HG03571 (cell line): Measurements from ENCODE around the gene MYOF.
"Not testable (repeated sequence)": the region's sequence is repeated elsewhere in the genome, so short reads cannot be mapped to it uniquely, and the experiment has no call there.

Experiments
- ATAC-seq: cut with Tn5 transposase; IDR thresholded peaks from one replicate; pipeline ENCODE4 v1.9.1; 2021; ENCODE audit not compliant: unreplicated experiment

Gene MYOF

DNA sequence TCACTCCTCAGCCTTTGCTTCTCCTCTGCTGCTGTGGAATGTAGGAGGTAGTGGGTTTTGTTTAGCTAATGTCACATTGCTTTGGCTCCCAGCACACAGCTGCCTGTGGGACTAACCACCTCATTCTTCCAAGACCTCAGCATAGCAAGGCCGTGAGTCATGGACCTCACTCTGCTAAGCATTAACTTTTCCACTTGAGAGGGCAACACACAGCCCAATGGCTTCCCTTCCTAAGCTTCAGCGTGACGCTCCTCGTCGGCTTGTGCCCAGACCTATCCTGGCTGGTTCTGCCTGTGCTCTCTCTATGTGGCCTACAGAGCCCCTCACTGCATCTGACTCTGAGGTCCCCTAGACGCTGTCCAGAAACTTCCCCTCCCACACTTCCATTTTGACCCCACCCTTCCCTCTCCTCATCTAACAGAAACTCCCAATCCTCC, 23.3 kb downstream of the MYOF start:
- ATAC-seq, result no peak

- no peak for ATAC-seq
Observed at GRCh38 chr10:93457511-93457910, 24.6 kb downstream of the MYOF start.

DNA sequence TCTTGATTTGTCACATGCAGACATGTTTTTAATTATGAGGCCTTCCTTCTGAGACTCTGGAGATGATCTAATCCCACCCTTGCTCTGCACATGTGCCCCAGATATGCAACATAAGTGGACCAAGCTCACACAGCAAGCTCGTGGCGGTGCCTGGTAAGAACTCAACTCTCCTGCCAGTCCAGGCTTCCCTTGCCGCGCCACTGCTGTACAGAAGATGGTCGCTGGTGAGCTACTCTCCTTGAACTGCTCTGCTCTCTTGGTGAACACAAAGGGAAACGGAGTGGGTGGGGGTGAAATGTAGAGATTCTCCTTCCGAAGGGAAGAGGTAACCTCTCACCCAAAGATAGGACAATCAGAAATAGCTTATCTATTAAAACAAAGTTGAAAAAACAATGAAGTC, 25.7 kb downstream of the MYOF start:
- no peak for ATAC-seq

GRCh38 chr10:93454736-93455135, 27.4 kb downstream of the MYOF start:
- no peak for ATAC-seq

GRCh38 chr10:93454146-93454545, 28.0 kb downstream of the MYOF start:
- no peak for ATAC-seq

DNA sequence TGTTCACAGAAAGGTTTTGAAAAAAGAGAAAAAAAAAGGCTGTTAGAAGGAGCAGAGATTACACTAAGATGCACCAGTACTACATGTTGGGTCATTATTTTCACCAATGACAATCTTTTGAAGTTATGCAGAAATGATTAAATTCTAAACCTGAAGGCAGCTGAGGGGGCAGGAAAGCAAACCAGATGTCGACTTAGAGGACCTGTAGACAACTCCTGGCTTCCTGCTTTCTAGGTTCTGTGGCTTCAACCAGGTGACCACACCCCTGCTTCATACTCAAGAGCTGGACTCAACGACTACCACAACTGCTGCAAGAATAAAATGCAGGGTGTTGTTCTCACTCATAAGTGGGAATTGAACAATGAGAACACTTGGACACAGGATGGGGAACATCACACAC, 30.0 kb downstream of the MYOF start:
- no peak for ATAC-seq

GRCh38 chr10:93451244-93451947, 30.7 kb downstream of the MYOF start:
- no peak for ATAC-seq

DNA sequence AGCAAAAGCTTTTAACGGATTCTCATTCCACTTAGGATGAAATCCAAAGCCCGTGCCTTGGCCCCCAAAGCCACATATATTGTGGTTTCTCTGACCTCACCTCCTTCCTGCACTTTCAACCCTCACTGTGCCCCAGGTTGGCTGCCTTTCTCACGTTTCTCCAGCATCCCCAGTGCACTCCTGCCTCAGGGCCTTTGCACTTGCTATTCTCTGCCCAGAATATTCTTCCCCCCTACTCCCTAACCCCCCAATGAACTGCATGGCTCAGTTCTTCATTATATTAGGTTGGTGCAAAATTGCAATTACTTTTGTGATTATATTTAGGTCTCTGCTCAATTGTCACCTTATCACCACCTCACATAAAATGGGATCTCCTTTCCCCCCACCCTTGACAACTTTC, 34.2 kb downstream of the MYOF start:
- ATAC-seq, result no peak

DNA sequence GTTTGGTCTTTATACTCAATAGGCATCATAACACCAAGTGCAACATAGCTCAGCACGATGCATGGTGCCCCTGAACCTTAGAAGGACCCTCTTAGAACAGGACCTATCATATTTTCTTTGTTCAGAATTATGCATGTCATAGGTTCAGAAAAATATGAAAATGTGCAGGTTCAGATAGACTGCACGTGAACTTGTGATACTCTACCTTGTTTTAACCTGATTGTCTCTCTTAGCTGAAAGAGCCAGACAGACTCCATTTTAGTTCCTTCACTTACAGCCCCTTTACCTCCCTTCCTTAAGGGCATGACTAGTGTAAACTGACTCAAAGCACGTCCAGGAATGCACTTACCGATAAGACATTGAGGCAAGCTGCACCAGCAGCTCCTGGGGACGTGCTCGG, 35.1 kb downstream of the MYOF start:
- no peak for ATAC-seq

DNA sequence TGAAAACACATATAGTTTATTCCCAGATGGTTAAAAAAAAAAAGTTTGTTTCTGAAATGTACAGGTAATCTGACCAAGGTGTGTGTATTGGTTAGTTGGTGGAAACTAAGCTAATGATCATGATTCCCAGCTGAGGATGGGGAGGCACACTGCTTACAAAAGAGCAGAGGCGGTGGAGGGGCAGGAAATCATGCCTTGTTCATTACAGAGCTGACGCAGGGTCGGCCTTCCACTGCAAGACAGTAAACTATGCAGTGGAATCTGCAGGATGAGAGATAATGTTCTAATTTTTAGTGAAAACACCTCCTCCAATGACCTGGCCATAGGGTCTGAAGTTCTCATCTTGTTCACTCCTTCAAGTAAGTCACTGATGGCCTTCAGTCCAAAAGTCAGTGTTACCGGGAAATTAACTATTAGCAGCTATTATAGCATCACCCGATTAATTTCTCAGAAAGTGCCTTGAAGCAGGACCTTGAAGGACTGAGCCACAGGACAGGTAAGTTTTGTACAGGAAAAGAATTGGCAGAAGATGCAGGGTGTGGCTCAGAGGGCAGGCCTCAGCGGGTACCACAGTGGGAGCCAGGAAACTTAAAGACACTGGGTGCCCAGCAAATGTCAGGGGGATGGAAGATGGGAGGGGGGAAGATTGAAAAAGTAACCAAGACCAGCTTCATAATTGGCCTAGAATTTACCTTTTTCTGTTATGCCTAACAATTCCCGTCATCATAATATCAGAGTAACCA, 36.0 kb downstream of the MYOF start:
- no peak for ATAC-seq

DNA sequence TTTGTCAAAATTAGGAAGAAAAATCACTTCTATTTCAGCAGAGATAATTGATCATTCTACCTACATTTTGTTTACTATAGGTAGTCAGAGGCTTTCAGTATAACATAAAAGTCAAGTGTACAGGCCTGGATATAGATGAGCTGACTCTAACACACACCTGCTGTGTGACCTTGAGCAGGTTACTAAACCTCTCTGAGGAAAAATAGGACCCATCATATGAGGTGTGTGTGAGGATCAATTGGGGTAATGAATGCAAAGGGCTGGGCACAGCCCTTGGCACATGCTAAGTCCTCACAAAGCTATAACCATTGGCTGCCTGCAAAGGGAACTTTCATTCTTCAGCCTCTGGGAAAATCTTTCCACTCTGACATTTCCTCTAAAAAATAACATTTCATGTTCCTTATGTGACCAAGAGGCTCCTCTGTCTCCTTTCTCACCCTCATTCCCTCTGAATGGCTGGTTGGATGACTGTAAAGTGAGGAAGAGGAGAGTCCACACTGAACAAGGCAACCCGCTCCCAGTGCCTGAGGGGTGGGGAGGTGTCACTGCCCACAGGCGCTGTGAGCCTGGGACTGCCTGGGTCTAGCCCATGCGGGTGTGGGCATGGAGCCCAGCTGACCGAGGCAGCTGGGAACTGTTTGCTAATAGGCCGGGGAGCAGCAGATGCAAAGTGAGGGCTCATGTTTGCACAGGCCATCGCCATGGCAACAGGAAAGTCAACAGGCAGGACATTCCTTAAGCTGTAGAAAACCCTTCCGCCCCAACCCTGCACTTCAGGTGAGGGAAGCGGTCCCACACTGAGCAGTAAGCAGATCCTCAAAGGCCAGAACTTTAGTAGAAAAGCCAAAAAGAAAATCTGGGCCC, 36.8 kb downstream of the MYOF start:
- no peak for ATAC-seq

DNA sequence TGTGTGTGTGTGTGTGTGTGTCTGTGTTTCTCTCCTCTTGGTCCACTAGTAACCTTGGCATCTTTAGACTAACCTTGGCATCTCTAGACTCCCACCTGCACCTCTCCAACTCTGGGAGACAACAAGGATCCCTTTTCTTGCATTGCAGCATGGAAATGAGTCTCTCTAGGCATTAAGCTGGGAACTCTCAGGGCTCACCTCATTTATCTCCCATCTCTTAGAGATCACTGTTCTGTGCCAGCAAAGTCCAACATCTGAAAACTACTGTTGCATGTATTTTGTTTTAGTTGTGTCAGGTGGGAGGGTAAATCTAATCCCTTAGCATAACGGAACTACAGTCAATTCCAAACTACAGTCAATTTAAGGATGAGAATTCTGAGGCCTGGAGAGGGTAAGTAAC, 38.7 kb downstream of the MYOF start:
- no peak for ATAC-seq

DNA sequence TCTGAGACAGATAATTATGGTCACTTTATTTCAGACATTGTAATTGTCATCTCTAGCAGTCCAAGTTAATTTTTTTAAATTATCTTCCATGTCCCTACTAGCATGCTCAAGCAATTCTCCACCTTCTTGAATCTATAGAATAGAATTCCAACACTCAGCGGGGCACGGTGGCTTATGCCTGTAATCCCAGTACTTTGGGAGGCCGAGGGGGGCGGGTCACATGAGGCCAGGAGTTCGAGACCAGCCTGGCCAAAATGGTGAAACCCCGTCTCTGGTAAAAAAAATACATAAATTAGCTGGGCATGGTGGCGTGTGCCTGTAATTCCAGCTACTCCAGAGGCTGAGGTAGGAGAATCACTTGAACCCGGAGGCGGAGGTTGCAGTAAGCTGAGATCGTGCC, 39.4 kb downstream of the MYOF start:
- ATAC-seq, result not testable (repeated sequence)

DNA sequence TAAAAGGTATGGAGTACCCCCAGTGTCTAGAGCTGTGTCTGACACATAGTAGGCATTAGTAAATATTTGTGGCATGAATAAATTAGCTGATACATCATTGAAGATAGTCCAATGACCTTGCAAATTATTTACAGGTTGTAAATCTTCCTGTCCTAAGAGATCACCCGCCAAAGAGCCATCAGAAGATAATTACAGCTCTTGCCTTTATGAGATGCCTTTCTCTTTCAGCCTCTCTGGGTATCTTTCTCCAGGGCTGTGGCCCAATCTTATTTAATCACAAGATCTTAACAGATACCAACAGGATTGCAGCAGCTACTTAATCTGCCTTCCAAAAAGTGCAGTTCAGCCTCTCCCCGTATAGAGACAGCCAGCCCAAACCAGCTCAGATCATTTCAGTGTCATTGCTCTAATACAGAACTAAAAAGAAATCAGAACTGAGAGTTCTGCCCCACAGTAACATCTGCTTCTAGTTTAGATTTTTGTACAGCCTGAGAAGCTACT, 41.5 kb downstream of the MYOF start:
- no peak for ATAC-seq

DNA sequence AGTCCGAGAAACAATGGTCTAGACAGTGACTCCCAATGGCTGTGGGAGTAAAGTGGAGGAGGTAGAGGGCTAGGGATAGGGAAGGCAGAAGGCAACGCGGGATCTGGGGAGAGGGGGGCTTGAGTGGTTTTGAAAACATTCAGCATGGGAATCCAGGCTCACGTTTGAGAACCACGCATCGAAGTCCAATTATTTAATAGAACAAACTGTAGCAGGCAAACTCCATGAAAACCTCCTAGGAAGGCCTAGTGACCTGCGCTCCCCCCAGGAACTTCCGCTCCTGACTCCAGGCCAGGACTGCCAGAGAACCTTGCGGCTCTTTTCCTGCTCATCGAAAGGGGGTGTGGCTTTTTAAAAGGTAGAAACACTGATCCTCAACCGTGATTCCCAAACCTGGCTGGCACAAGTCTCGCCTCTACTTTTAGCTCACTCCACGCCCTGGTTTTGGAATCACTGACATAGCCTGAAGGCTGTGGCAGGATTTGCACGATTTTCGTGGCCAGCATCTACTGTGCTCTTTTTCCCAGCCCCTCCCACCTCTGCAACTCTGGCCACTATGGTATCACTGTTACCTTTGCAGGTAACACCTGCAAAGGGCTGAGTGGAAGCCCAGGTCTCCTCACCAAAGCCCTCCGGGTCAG, 43.4 kb downstream of the MYOF start:
- ATAC-seq, result no peak

GRCh38 chr10:93437946-93438612, 44.1 kb downstream of the MYOF start:
- ATAC-seq, result no peak

DNA sequence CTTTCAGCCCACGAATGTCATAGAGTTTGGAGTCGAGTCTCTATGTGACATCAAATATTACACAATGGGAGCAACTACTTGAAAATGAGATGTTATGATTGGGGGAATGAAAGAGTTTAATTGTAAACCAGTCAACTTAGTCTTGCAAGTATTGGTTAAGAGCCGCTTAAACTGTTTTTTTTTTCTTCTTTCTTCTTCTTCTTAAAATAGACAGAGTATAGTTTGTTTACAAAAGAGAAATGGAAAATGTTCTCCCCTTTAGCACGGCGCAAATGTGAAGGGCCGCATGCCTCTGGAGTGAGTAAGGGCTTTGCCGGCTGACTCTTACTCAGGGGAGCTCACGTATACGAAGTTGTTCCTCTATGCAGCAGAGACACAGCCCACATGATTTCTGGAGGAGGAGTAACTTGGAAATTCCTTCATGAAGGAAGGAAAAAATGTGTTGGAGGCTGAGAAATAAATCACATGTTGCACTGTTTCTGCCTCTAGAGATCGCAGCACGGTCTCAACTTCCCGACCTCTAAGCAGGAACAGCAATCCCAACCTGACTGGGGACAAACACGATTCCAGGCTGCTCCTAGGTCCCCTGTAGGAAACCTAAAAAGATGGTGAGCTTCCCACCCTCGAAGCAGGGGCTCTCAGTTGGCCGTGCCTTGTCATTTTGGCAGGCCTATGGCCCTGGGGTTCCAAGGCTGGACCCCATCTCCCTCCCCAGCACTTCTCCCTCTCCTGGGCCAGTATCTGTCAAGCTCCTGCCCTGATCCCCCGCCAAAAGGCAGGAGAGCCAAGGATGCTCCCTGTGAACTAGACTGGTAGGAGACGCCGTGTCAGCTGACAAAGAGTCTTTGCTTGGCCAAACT, 44.8 kb downstream of the MYOF start:
- ATAC-seq, result no peak

DNA sequence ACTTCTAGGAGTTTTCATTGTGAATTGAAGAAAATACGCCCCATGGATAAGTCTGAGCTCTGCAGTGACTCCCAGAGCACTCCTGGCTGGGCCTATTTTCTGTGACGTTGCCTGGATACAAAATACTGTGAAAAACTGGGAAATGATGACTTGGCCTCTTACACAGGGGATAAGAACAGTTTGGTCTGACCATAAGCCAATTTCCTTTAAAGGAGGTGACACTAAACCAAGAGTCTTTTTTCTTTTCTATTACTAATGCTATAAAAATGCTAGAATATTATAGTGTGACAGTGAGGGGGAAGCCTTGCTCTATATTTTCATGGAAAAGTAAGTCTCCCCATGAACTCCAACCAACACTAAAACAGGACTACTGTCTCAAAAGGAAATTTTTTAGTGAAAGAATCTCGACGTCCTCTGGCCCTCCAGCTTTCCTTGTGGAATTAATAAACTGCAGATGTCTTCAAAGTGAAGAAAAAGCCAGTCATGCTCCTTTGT, 45.5 kb downstream of the MYOF start:
- ATAC-seq, result no peak

DNA sequence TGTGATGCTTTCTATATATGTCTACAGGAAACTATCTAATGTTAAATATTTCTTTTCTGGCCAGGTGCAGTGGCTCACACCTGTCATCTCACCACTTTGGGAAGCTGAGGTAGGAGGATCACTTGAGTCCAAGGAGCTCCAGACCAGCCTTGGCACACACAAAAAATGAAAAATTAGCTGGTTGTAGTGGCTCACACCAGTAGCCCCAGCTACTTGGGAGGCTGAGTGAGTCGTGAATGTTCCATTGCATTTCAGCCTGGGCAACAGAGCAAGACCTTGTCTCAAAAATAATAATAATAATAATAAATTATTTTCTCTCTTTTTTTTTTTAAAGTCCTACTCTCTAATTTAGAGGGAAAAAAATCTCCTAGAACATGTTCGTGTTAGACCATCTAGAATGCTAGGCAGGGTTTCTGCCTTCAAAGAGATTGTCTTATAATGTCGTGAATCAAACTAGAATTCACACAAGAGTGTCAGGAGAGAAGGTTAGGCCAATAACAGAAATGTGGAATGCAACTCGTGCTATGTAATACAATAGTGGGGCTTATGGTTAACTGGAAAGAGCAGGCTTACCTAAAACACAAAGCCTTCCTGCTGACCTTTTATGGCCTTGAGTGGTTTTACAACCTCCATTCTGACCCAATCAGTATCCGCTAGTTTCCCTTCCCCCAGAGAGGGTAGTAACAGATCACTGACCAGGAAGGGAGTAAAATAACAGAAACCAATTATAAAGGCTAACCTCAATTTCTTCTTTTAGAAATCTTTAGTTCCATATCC, 46.3 kb downstream of the MYOF start:
- ATAC-seq, result no peak
